T-cell (primary cell): ENCODE results near the gene LSM14B. TPM values are rescaled to one million over a fixed set of nuclear protein-coding genes. Genes with fewer than 3 reads are reported as not detected.
A peak's percentile ranks its signal among the peaks of the same experiment; 100 is the strongest.

ENCODE experiments used
- ATAC-seq, 4 experiments: fragments of 200-7000 bp in 3 of 4; fragments of 150-1000 bp in 1 of 4; cut with Tn5 transposase; replicated peaks in 1 of 4; 1 replicate in 3 of 4; 2 replicates in 1 of 4; pipeline ENCODE4 v1.10.0; 2021; ENCODE audit warnings: moderate library complexity in 3 of 4, mild to moderate bottlenecking in 2 of 4, moderate number of reproducible peaks in 1 of 4
- CTCF ChIA-PET, 2 donors: fragments of 300-600 bp; sonication (Branson Sonifier 250); formaldehyde crosslinking; loops; one replicate each; lab custom pipeline; 2022; ENCODE audit warnings: antibody characterized with exemption in 2 of 2; lab: Charles Lee
- POLR2A ChIA-PET, 2 donors: fragments of 300-600 bp; sonication (Branson Sonifier 250); formaldehyde crosslinking; loops; one replicate each; lab custom pipeline; 2022; ENCODE audit warnings: antibody characterized with exemption in 2 of 2; lab: Charles Lee
- DNase-seq, 35 experiments: peaks; one replicate each; pipeline versions ENCODE4 v3.0.0 to v3.0.0-alpha.2; 2013 to 2023
- H3K27ac ChIP-seq: one replicate; pipeline ENCODE4 v1.5.1; 2013; ENCODE audit warnings: low read length
- H3K27me3 ChIP-seq, 2 experiments: replicated peaks in 1 of 2; 1 replicate in 1 of 2; 2 replicates in 1 of 2; pipeline versions ENCODE4 v1.6.1 to v1.7.0; 2013; ENCODE audit warnings: low read length in 1 of 2, mixed read lengths in 1 of 2; ENCODE audit not compliant: control insufficient read depth in 2 of 2, insufficient read depth in 2 of 2; ENCODE audit errors: extremely low read depth in 1 of 2
- H3K36me3 ChIP-seq, 2 donors: 1 replicate in 1 of 2; 2 replicates in 1 of 2; pipeline versions ENCODE4 v1.6.1 to v1.7.0; 2013; ENCODE audit warnings: low read length in 1 of 2; ENCODE audit not compliant: control insufficient read depth in 2 of 2, insufficient read depth in 1 of 2; ENCODE audit errors: extremely low read depth in 1 of 2
- H3K4me1 ChIP-seq, 2 experiments: 1 replicate in 1 of 2; 2 replicates in 1 of 2; pipeline versions ENCODE4 v1.6.1 to v1.7.0; 2013; ENCODE audit warnings: low read length in 2 of 2, mixed read lengths in 1 of 2; ENCODE audit not compliant: insufficient read depth in 2 of 2, control insufficient read depth in 1 of 2; ENCODE audit errors: extremely low read depth in 1 of 2
- H3K4me3 ChIP-seq, 2 donors: 1 replicate in 1 of 2; 2 replicates in 1 of 2; pipeline versions ENCODE4 v1.5.1 to v1.7.0; 2013; ENCODE audit warnings: mild to moderate bottlenecking in 2 of 2, low read length in 1 of 2, moderate library complexity in 1 of 2; ENCODE audit not compliant: control insufficient read depth in 1 of 2; ENCODE audit errors: extremely low read depth in 1 of 2
- H3K9me3 ChIP-seq: 2 replicates; pipeline ENCODE4 v1.7.0; 2013
- H3K27ac Mint-ChIP-seq, 2 donors: one replicate each; pipeline ENCODE4 v1.8.0; 2020 to 2021; ENCODE audit warnings: mild to moderate bottlenecking in 2 of 2, mixed read lengths in 2 of 2
- H3K27me3 Mint-ChIP-seq, 2 donors: one replicate each; pipeline ENCODE4 v1.8.0; 2021 to 2022; ENCODE audit warnings: mixed read lengths in 2 of 2
- H3K36me3 Mint-ChIP-seq: one replicate; pipeline ENCODE4 v1.8.0; 2021; ENCODE audit warnings: mixed read lengths
- H3K4me1 Mint-ChIP-seq, 3 donors: one replicate each; pipeline ENCODE4 v1.8.0; 2020 to 2022; ENCODE audit warnings: mixed read lengths in 3 of 3, mild to moderate bottlenecking in 1 of 3
- H3K4me3 Mint-ChIP-seq, 3 donors: one replicate each; pipeline ENCODE4 v1.8.0; 2020 to 2022; ENCODE audit warnings: mild to moderate bottlenecking in 3 of 3, mixed read lengths in 3 of 3, moderate library complexity in 3 of 3
- H3K9me3 Mint-ChIP-seq, 3 donors: one replicate each; pipeline ENCODE4 v1.8.0; 2020 to 2022; ENCODE audit warnings: mixed read lengths in 3 of 3
- WGBS: methylation state at CpG from one replicate; pipeline ENCODE4 v1.1.5; 2013; ENCODE audit warnings: missing lambda C conversion rate; ENCODE audit not compliant: insufficient coverage; 5-methylcytosine and 5-hydroxymethylcytosine counted together
- total RNA-seq, 35 experiments: library from RNA in 6 of 35; stranded (reverse) in 6 of 35; fragments of 120-200 nt in 1 of 35; gene quantifications; one replicate each; pipeline versions ENCODE4 v1.2.1 to v1.2.4 and lab custom pipeline; 2013 to 2026

LSM14B gene
- total RNA-seq, 5 donors from 2014 or later (not counting 1 experiment from before 2014, with no cell fraction given), result 40.5 to 55.5 (median 54.4) TPM

DNA sequence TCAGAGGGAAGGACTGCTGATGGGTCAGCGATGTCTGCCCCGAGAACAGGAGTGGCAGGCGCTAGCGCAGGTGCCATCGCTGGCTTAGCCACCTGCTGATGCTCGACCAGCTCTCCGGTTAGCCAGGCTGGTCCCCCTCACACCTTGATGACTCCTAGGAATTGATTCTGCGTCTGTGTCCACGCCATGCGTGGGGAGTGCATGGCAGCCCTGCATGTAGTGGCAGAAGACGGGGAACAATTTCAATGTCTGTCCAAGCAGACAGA is 28.0 kb downstream of the LSM14B start:
- Histone ChIP-seq H3K27me3 (no peaks in the 10 kb centered on the region), H3K4me3 (no peak overlapping the region), H3K27ac (no peak overlapping the region), H3K36me3 (peaks cover 0 to 17% of the 10 kb centered on the region in 2 donors), H3K9me3 (no peaks in the 10 kb centered on the region), H3K4me1 (peaks cover 0 to 29% of the 10 kb centered on the region in 2 experiments)
- Mint-ChIP-seq H3K4me1 (peaks cover 29 to 51% (median 32%) of the 10 kb centered on the region in 3 donors), H3K27me3 (no peaks in the 10 kb centered on the region), H3K4me3 (no peak overlapping the region), H3K36me3 (peaks cover 32% of the 10 kb centered on the region), H3K9me3 (peaks cover 0 to 3% (median 0%) of the 10 kb centered on the region in 3 donors), H3K27ac (no peak overlapping the region)
- 98% methylated on average over 7 of the region's 11 CpGs for WGBS
- POLR2A ChIA-PET, result interaction anchor here in 1 of 2 donors (0.8 kb wide), 1 partner anchor 331 kb away, joined by 3 read pairs; no protein-coding TSS in a partner anchor
- ATAC-seq, result no peak
- no peak for DNase-seq
- CTCF ChIA-PET, result no interaction called here

DNA sequence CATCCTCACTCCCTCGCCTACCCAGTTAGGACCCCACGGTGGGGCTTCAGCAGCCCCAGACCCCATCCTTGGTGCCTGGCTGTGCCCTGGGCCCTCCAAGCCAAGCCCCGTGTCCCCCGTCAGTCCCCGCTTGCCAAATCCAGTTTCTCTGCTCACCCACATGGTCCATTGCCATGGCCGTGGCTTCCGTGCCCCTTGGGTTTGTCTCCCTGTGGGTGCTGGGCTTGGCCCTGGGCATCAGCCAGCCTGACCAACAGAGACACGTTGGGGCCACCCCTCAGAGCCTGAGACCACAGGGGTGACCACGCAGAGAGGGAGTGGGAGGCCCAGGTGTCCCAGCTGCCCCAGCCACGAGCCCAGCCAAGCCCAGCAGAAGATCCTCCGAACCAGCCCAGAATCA is 28.9 kb downstream of the LSM14B start:
- no peak for ATAC-seq
- POLR2A ChIA-PET, result no interaction called here
- Histone ChIP-seq H3K27ac (no peak overlapping the region), H3K4me3 (no peak overlapping the region), H3K4me1 (peaks cover 0 to 21% of the 10 kb centered on the region in 2 experiments), H3K27me3 (no peaks in the 10 kb centered on the region), H3K36me3 (peaks cover 0 to 17% of the 10 kb centered on the region in 2 donors), H3K9me3 (no peaks in the 10 kb centered on the region)
- H3K4me3 Mint-ChIP-seq, result no peak overlapping the region
- H3K27me3 Mint-ChIP-seq, result no peaks in the 10 kb centered on the region
- H3K27ac Mint-ChIP-seq, result no peak overlapping the region
- CTCF ChIA-PET, result no interaction called here
- H3K36me3 Mint-ChIP-seq, result peaks cover 35% of the 10 kb centered on the region
- peaks cover 26 to 41% (median 29%) of the 10 kb centered on the region in 3 donors for H3K4me1 Mint-ChIP-seq
- peaks cover 0 to 3% (median 0%) of the 10 kb centered on the region in 3 donors for H3K9me3 Mint-ChIP-seq
- DNase-seq, result no peak
- 95% methylated on average over 11 of the region's 11 CpGs for WGBS

DNA sequence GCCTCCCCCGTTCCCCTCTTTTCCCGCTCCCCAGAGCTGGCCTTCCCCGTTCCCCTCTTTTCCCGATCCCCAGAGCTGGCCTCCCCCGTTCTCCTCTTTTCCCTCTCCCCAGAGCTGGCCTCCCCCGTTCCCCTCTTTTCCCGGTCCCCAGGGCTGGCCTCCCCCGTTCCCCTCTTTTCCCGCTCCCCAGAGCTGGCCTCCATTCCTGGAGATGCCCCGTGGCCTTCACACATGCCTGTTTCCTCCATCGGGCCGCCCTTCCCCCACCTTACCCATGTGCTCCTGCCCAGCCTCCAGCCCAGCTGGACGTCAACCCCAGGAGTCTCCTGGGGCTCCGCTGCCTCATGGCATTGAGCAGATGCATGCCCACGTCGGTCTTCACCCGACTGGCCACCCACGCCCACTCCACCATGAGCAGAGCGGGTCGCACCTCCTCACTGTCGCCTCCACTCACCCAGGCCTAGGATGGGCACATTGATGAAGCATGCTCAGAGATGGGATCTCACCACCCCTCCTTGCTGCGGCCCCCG is 29.6 kb downstream of the LSM14B start:
- POLR2A ChIA-PET, result no interaction called here

DNA sequence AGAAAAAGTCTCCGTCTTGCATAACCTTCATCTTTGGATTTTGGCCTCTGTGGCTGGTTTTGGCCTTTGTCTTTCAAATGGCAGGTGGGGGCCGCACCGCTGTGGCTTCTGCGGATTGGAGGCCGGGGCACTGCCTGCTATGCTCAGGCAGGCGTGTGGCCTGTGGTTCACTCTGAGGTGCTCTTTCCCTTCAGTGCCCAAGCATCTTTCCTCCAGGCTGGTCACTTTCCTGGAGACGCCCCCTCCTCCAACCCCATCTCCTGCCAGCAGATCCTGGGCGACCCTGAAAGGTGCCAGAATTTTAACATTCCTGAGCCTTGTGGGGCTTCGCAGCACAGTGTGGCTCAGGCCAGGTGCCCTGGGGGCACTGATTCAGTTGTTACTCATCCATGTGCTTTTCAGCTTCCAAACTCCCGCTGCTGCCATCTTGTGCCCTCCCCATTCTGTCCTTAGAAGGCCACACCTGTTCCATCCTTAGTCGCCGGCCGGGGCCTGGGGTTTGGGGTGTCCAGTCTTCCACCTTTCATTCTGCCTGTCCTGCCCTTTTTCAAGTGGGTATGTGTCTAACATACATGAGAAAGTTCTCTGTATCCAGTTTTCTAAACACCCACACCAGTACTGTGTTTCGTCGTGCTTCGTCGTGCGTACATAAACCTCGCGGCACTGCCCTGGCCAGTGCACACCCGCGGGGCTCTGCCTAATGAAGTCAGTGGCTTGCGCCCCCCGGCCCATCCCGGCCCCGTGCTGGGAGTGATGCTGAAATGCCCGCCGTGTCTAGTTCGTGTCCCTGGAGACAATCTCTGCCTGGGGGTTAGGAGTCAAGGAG is 33.4 kb downstream of the LSM14B start:
- DNase-seq, result no peak
- no peak for ATAC-seq
- no peak overlapping the region for H3K27ac ChIP-seq
- H3K9me3 Mint-ChIP-seq, result peaks cover 0 to 3% (median 0%) of the 10 kb centered on the region in 3 donors
- peaks cover 37% of the 10 kb centered on the region for H3K36me3 Mint-ChIP-seq
- H3K4me3 ChIP-seq, result no peak overlapping the region
- WGBS, result 98% methylated on average over 18 of the region's 29 CpGs
- H3K27ac Mint-ChIP-seq, result no peak overlapping the region
- CTCF ChIA-PET, result interaction anchor here in 1 of 2 donors (1.6 kb wide), 1 partner anchor 10 kb away, joined by 3 read pairs; no protein-coding TSS in a partner anchor
- H3K36me3 ChIP-seq, result peaks cover 6 to 23% of the 10 kb centered on the region in 2 donors
- peaks cover 16 to 20% (median 18%) of the 10 kb centered on the region in 3 donors for H3K4me1 Mint-ChIP-seq
- H3K9me3 ChIP-seq, result no peaks in the 10 kb centered on the region
- POLR2A ChIA-PET, result no interaction called here
- H3K27me3 ChIP-seq, result no peaks in the 10 kb centered on the region
- peaks cover 0 to 23% of the 10 kb centered on the region in 2 experiments for H3K4me1 ChIP-seq
- H3K27me3 Mint-ChIP-seq, result no peaks in the 10 kb centered on the region
- no peak overlapping the region for H3K4me3 Mint-ChIP-seq

More for the DNA sequence above, 29.6 kb downstream of the LSM14B start:
- H3K4me3 Mint-ChIP-seq, result no peak overlapping the region
- H3K27me3 Mint-ChIP-seq, result no peaks in the 10 kb centered on the region
- DNase-seq, result no peak
- H3K9me3 Mint-ChIP-seq, result peaks cover 0 to 3% (median 0%) of the 10 kb centered on the region in 3 donors
- H3K27ac ChIP-seq, result no peak overlapping the region
- peaks cover 35% of the 10 kb centered on the region for H3K36me3 Mint-ChIP-seq
- H3K9me3 ChIP-seq, result no peaks in the 10 kb centered on the region
- H3K4me3 ChIP-seq, result no peak overlapping the region
- peaks cover 0 to 24% of the 10 kb centered on the region in 2 experiments for H3K4me1 ChIP-seq
- H3K4me1 Mint-ChIP-seq, result peaks cover 25 to 35% (median 29%) of the 10 kb centered on the region in 3 donors
- CTCF ChIA-PET, result interaction anchor here in 1 of 2 donors (0.6 kb wide), 1 partner anchor 90 kb away, joined by 9 read pairs; no protein-coding TSS in a partner anchor
- WGBS, result 88% methylated on average over 20 of the region's 23 CpGs
- H3K27me3 ChIP-seq, result no peaks in the 10 kb centered on the region
- no peak overlapping the region for H3K27ac Mint-ChIP-seq
- no peak for ATAC-seq
- H3K36me3 ChIP-seq, result peaks cover 0 to 17% of the 10 kb centered on the region in 2 donors

DNA sequence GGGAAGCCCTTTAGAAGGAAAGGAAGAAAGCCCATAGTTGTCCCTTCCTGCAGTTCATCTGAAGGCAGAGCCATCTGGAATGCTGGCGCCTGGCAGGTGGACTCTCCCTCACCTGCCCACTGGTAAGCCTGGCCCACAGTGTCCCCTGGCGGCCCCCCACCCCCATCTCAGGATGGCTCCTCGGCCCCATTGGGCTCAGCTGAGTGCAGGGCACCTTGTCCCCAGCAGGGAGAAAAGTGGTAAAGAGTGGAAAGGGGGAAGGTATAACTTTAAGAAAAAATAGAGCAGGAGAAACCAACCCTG is 33.9 kb downstream of the LSM14B start:
- ATAC-seq (no peak), DNase-seq (no peak)
- ChIA-PET CTCF (interaction anchor here in 1 of 2 donors (0.6 kb wide), 1 partner anchor 145 kb away, joined by 3 read pairs; no protein-coding TSS in a partner anchor), POLR2A (no interaction called here)
- Histone ChIP-seq H3K4me1 (peaks cover 0 to 23% of the 10 kb centered on the region in 2 experiments), H3K27ac (no peak overlapping the region), H3K4me3 (no peak overlapping the region), H3K36me3 (peaks cover 9 to 25% of the 10 kb centered on the region in 2 donors), H3K27me3 (no peaks in the 10 kb centered on the region), H3K9me3 (no peaks in the 10 kb centered on the region)
- Mint-ChIP-seq H3K27ac (no peak overlapping the region), H3K9me3 (peaks cover 0 to 3% (median 0%) of the 10 kb centered on the region in 3 donors), H3K4me3 (no peak overlapping the region), H3K36me3 (peaks cover 38% of the 10 kb centered on the region), H3K4me1 (peaks cover 16 to 20% (median 18%) of the 10 kb centered on the region in 3 donors), H3K27me3 (no peaks in the 10 kb centered on the region)
- no CpG with 5 or more reads among the region's 3 CpGs for WGBS

DNA sequence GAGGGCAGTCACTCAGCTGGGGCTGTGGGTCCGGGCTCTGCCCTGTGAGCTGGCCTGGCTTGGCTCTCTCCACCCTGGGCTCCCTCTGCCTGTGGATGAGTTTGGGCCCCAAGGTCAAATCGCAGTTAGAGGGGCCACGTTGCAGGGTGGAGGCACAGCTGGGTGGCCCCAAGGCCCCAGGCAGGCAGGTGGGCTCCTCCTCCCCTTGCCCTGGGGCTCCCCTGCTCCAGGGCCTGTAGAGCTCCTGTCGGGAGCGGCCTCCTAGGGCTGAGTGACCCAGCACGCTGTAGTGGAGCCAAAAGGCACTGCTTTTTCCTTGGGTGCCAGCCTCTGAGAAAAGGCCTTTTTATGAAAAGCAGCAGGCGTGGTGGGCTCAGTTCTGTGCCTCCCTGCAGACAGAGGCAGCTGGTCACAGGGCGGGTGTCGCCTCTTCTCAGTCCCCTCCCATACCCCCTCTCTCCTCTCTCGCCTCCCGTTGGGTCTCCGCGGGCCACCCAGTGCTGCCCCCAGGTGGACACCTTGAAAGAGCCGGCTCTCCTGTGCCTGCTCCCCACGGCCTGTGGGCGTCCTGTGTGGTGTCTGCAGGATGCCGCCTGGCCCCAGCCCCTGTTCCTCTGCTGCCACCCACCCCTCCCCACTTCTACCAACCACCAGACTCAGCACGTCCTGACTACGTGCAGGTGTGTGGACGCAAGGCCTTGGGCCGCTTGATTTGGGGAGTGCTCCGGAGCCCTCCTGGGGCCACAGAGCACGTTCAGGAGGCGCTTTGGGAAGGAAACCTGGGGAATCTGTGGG is 34.5 kb downstream of the LSM14B start:
- Histone ChIP-seq H3K9me3 (no peaks in the 10 kb centered on the region), H3K4me1 (peaks cover 0 to 23% of the 10 kb centered on the region in 2 experiments), H3K4me3 (no peak overlapping the region), H3K27me3 (no peaks in the 10 kb centered on the region), H3K27ac (no peak overlapping the region), H3K36me3 (peaks cover 11 to 25% of the 10 kb centered on the region in 2 donors)
- Mint-ChIP-seq H3K36me3 (peaks cover 38% of the 10 kb centered on the region), H3K27me3 (no peaks in the 10 kb centered on the region), H3K27ac (no peak overlapping the region), H3K9me3 (peaks cover 0 to 3% (median 0%) of the 10 kb centered on the region in 3 donors), H3K4me3 (no peak overlapping the region), H3K4me1 (peaks cover 16 to 20% (median 18%) of the 10 kb centered on the region in 3 donors)
- CTCF ChIA-PET, result interaction anchor here in 1 of 2 donors (0.6 kb wide), 1 partner anchor 146 kb away, joined by 3 read pairs; no protein-coding TSS in a partner anchor
- DNase-seq, result peak; percentile 22 to 82 (median 67)
- 55% methylated on average over 20 of the region's 24 CpGs for WGBS
- POLR2A ChIA-PET, result no interaction called here
- peak; percentile 88 to 95 (median 90) for ATAC-seq
